GM12878 (cell line): ENCODE measurements around the gene CTBP1. TPM values are rescaled to one million over a fixed set of nuclear protein-coding genes. Genes with fewer than 3 reads are reported as not detected.

Experiments
- ATAC-seq: fragments of 200-7000 bp; cut with Tn5 transposase; 3 replicates; pipeline ENCODE4 v1.9.1; 2020; ENCODE audit warnings: mild to moderate bottlenecking, moderate library complexity
- BruUV-seq: library from RNA; stranded (reverse); fragments of 400-500 nt; replicated peaks from 2 replicates; lab custom pipeline; 2021; lab: Mats Ljungman, UMichigan
- CTCF ChIA-PET: fragments of 300-600 bp; sonication (Branson Sonifier 250); formaldehyde crosslinking; extraction: SDS; loops from one replicate; lab custom pipeline; 2021; ENCODE audit warnings: inconsistent platforms; lab: Yijun Ruan, JAX
- POLR2A ChIA-PET: fragments of 350-600 bp; formaldehyde crosslinking; extraction: SDS; loops from one replicate; lab custom pipeline; 2021; ENCODE audit warnings: inconsistent platforms; lab: Charles Lee
- RAD21 ChIA-PET: fragments of 300-600 bp; sonication (Branson Sonifier 250); formaldehyde crosslinking; loops from one replicate; lab custom pipeline; 2023; ENCODE audit warnings: antibody characterized with exemption; ENCODE audit not compliant: unreplicated experiment; lab: Charles Lee
- SMC1A ChIA-PET: fragments of 300-600 bp; sonication (Branson Sonifier 250); formaldehyde crosslinking; loops from one replicate; lab custom pipeline; 2023; ENCODE audit not compliant: unreplicated experiment, uncharacterized antibody; lab: Charles Lee
- DNase-seq: peaks from one replicate; pipeline ENCODE4 v3.0.0-alpha.2; 2011; ENCODE audit warnings: low read depth, low spot score
- FAIRE-seq: peaks from 3 replicates; lab custom pipeline; 2011; peaks lifted over from hg19 to GRCh38; lab: Jason Lieb, UNC
- H2AFZ ChIP-seq: 2 replicates; pipeline ENCODE4 v1.6.0; 2011; ENCODE audit warnings: low read depth, low read length, control low read depth; ENCODE audit not compliant: control insufficient read depth
- H3K27ac ChIP-seq: 2 replicates; pipeline ENCODE4 v1.5.1; 2011; ENCODE audit warnings: control low read depth; ENCODE audit not compliant: control insufficient read depth, insufficient read depth
- H3K27me3 ChIP-seq, 2 experiments: replicated peaks in 1 of 2; 2 replicates each; pipeline versions ENCODE4 v1.6.0 to v1.6.1; 2011; ENCODE audit warnings: low read length in 1 of 2; ENCODE audit not compliant: control insufficient read depth in 2 of 2, insufficient read depth in 2 of 2
- H3K36me3 ChIP-seq, 2 experiments: 2 replicates each; pipeline ENCODE4 v1.5.1; 2011; ENCODE audit warnings: low read length in 1 of 2; ENCODE audit not compliant: control insufficient read depth in 2 of 2, insufficient read depth in 2 of 2
- H3K4me1 ChIP-seq: 2 replicates; pipeline ENCODE4 v1.6.1; 2011; ENCODE audit warnings: mild to moderate bottlenecking, low read length, moderate library complexity, mixed read lengths; ENCODE audit not compliant: control insufficient read depth, insufficient read depth
- H3K4me2 ChIP-seq: 2 replicates; pipeline ENCODE4 v1.6.0; 2011; ENCODE audit warnings: control low read depth; ENCODE audit not compliant: control insufficient read depth, insufficient read depth
- H3K4me3 ChIP-seq: fragments of 200-600 bp; sonication (generic); 2 replicates; pipeline ENCODE4 v1.5.1; 2016
- H3K79me2 ChIP-seq: 2 replicates; pipeline ENCODE4 v1.6.0; 2011; ENCODE audit warnings: low read length; ENCODE audit not compliant: control insufficient read depth, insufficient read depth
- H3K9ac ChIP-seq: 2 replicates; pipeline ENCODE4 v1.8.0; 2011; ENCODE audit warnings: low read length, control low read depth, mixed read lengths; ENCODE audit not compliant: control insufficient read depth, insufficient read depth
- H3K9me3 ChIP-seq: replicated peaks from 3 replicates; pipeline ENCODE4 v1.5.1; 2011; ENCODE audit warnings: mild to moderate bottlenecking, low read length; ENCODE audit not compliant: control insufficient read depth, insufficient read depth
- H4K20me1 ChIP-seq: 2 replicates; pipeline ENCODE4 v1.6.0; 2011; ENCODE audit not compliant: control insufficient read depth, insufficient read depth
- BRCA1 ChIP-seq: IDR thresholded peaks from 2 replicates; pipeline ENCODE4 v1.6.1; 2011; ENCODE audit warnings: low read depth, low read length, improper control_type of control experiment
- GATAD2B ChIP-seq: fragments of 450-650 bp; conservative IDR thresholded peaks from 2 replicates; pipeline ENCODE4 v1.6.1; 2017; ENCODE audit warnings: low read depth, mild to moderate bottlenecking, moderate library complexity
- JUND ChIP-seq: IDR thresholded peaks from 2 replicates; pipeline ENCODE4 v1.6.1; 2012; ENCODE audit warnings: low read depth, mild to moderate bottlenecking, low read length, improper control_type of control experiment, moderate library complexity
- NBN ChIP-seq: fragments of 450-650 bp; IDR thresholded peaks from 2 replicates; pipeline ENCODE4 v1.6.1; 2016
- in situ Hi-C: fragments of 300-500 bp; cut with MboI; formaldehyde crosslinking; loops from 9 replicates; pipeline ENCODE4 v1.14.3; 2018; ENCODE audit warnings: mixed read lengths
- intact Hi-C: fragments of 100-400 bp; cut with micrococcal nuclease; formaldehyde crosslinking; loops from one replicate; pipeline ENCODE4 v1.14.2; 2022; ENCODE audit not compliant: unreplicated experiment
- polyA plus RNA-seq, 11 experiments: library from polyadenylated mRNA; depleted of rRNA in 4 of 11; unstranded in 6 of 11; stranded (reverse) in 5 of 11; fragments of >200 nt; fragmentation: Nextera tagmentation in 4 of 11; fragmentation: Illumina TruSeq in 1 of 11; extraction: Ambion mirVana in 4 of 11; extraction: Trizol in 1 of 11; gene quantifications; 1 replicate in 1 of 11; 2 replicates in 10 of 11; pipeline versions ENCODE4 v1.2.1 to v1.2.3, GENCODE V29; 2011 to 2016; ENCODE audit warnings: inconsistent platforms in 2 of 11, missing spikeins in 2 of 11, low read depth in 1 of 11
- total RNA-seq, 4 experiments: library from RNA; depleted of rRNA in 3 of 4; stranded (reverse); fragments of >200 nt in 3 of 4; fragmentation: Illumina TruSeq in 1 of 4; extraction: Trizol in 1 of 4; gene quantifications; 2 replicates each; pipeline versions ENCODE4 v1.2.1 to v1.2.3, GENCODE V29; 2013 to 2021
- TF ChIP-seq, protein P1 (sequence below): fragments of 450-650 bp; formaldehyde crosslinking; IDR thresholded peaks from 2 replicates; pipeline ENCODE4 v1.4.0; 2022; ENCODE audit warnings: mild to moderate bottlenecking, moderate library complexity

The CTBP1 gene
- total and polyA plus RNA-seq, 10 of the 15 experiments (the other 5 are each of a cell fraction or from before 2014, with no cell fraction given) = 7.4 to 182 (median 63.1) TPM

GRCh38 chr4:1182313-1182712, 66.6 kb downstream of the CTBP1 start:
- H3K4me1 ChIP-seq = peaks cover 27% of the 10 kb centered on the region
- no peak overlapping the region for H2AFZ ChIP-seq
- ATAC-seq = no peak
- intact Hi-C loops (loop anchor here (5.0 kb wide), 2 partner anchors 35 to 65 kb away; partner anchors contain the start of gene CTBP1), in situ Hi-C loops (no loop called here)
- no peak overlapping the region for H3K4me3 ChIP-seq
- TF ChIP-seq BRCA1 (no peak), GATAD2B (no peak), NBN (0 out of 2 replicates have a peak, but pooled peaks have one; percentile 32), JUND (no peak)
- TF ChIP-seq, protein P1, sequence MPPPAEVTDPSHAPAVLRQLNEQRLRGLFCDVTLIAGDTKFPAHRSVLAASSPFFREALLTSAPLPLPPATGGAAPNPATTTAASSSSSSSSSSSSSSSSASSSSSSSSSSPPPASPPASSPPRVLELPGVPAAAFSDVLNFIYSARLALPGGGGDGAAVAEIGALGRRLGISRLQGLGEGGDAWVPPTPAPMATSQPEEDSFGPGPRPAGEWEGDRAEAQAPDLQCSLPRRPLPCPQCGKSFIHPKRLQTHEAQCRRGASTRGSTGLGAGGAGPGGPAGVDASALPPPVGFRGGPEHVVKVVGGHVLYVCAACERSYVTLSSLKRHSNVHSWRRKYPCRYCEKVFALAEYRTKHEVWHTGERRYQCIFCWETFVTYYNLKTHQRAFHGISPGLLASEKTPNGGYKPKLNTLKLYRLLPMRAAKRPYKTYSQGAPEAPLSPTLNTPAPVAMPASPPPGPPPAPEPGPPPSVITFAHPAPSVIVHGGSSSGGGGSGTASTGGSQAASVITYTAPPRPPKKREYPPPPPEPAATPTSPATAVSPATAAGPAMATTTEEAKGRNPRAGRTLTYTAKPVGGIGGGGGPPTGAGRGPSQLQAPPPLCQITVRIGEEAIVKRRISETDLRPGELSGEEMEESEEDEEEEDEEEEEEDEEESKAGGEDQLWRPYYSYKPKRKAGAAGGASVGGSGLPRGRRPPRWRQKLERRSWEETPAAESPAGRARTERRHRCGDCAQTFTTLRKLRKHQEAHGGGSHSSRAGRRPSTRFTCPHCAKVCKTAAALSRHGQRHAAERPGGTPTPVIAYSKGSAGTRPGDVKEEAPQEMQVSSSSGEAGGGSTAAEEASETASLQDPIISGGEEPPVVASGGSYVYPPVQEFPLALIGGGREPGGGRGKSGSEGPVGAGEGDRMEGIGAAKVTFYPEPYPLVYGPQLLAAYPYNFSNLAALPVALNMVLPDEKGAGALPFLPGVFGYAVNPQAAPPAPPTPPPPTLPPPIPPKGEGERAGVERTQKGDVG (CRISPR knock-in tag) = no peak
- SMC1A ChIA-PET = interaction anchor here (1.5 to 2.9 kb wide), 2 partner anchors 8 to 37 kb away, joined by 4 to 11 read pairs; no protein-coding TSS in a partner anchor
- no peak overlapping the region for H3K27ac ChIP-seq
- no TSS peak for BruUV-seq
- H3K9ac ChIP-seq = no peak overlapping the region
- CTCF ChIA-PET = interaction anchor here (1.4 to 2.2 kb wide), 2 partner anchors 10 to 14 kb away, joined by 3 to 6 read pairs; no protein-coding TSS in a partner anchor
- POLR2A ChIA-PET = interaction anchor here (2.8 kb wide), 1 partner anchor 21 kb away, joined by 14 read pairs; no protein-coding TSS in a partner anchor
- no peak overlapping the region for H3K4me2 ChIP-seq
- no peaks in the 10 kb centered on the region for H4K20me1 ChIP-seq
- no peaks in the 10 kb centered on the region for H3K36me3 ChIP-seq
- no peak for FAIRE-seq
- RAD21 ChIA-PET = interaction anchor here (1.9 kb wide), 1 partner anchor 15 kb away, joined by 6 read pairs; no protein-coding TSS in a partner anchor
- H3K27me3 ChIP-seq = no peaks in the 10 kb centered on the region
- H3K79me2 ChIP-seq = no peaks in the 10 kb centered on the region
- DNase-seq = no peak
- H3K9me3 ChIP-seq = peaks cover 17% of the 10 kb centered on the region
